A549 (cell line): ENCODE results near the gene OPCML. TPM values are rescaled to one million over a fixed set of nuclear protein-coding genes. Genes with fewer than 3 reads are reported as not detected.

Source experiments
- ATAC-seq, 2 experiments: fragments of 200-7000 bp in 1 of 2; fragments of >200 bp in 1 of 2; cut with Nextera tagmentation in 1 of 2; cut with Tn5 transposase in 1 of 2; 3 replicates each; pipeline versions ENCODE4 v1.8.0 to v1.9.1; 2018 to 2020; ENCODE audit warnings: mild to moderate bottlenecking in 1 of 2, moderate library complexity in 1 of 2
- CTCF ChIA-PET: fragments of 300-600 bp; sonication (Branson Sonifier 250); formaldehyde crosslinking; extraction: SDS; loops from one replicate; lab custom pipeline; 2021; ENCODE audit warnings: antibody characterized with exemption, inconsistent platforms; lab: Yijun Ruan, JAX
- POLR2A ChIA-PET: fragments of 350-600 bp; formaldehyde crosslinking; extraction: SDS; loops from one replicate; lab custom pipeline; 2021; ENCODE audit warnings: antibody characterized with exemption, inconsistent platforms; lab: Yijun Ruan, JAX
- DNase-seq, 2 experiments: peaks; one replicate each; pipeline versions ENCODE4 v3.0.0 to v3.0.0-alpha.2; 2011 to 2016; ENCODE audit warnings: low read depth in 1 of 2, low spot score in 1 of 2
- FAIRE-seq: peaks from 2 replicates; lab custom pipeline; 2011; peaks lifted over from hg19 to GRCh38; lab: Jason Lieb, UNC
- H3K27ac ChIP-seq, 2 experiments: fragments of >200 bp; sonication (Bioruptor Twin); formaldehyde crosslinking; 3 replicates each; pipeline ENCODE4 v1.5.1; 2016 to 2017
- H3K4me1 ChIP-seq: fragments of >200 bp; sonication (Bioruptor Twin); formaldehyde crosslinking; 3 replicates; pipeline ENCODE4 v1.6.1; 2016
- H3K4me2 ChIP-seq: fragments of >200 bp; sonication (Bioruptor Twin); formaldehyde crosslinking; 3 replicates; pipeline ENCODE4 v1.6.1; 2016
- H3K4me3 ChIP-seq: fragments of >200 bp; sonication (Bioruptor Twin); formaldehyde crosslinking; 3 replicates; pipeline ENCODE4 v1.5.1; 2016
- H3K9me3 ChIP-seq: fragments of >200 bp; sonication (Bioruptor Twin); formaldehyde crosslinking; 3 replicates; pipeline ENCODE4 v1.6.1; 2016
- CEBPB ChIP-seq, 2 experiments: fragments of >200 bp in 1 of 2; sonication (Bioruptor Twin) in 1 of 2; formaldehyde crosslinking in 1 of 2; IDR thresholded peaks; 2 replicates each; pipeline ENCODE4 v1.6.1; 2012 to 2016
- FOSB ChIP-seq: fragments of 250-450 bp; sonication (Bioruptor Pico); IDR thresholded peaks from 2 replicates; pipeline ENCODE4 v1.5.0; 2020; ENCODE audit warnings: mild to moderate bottlenecking, moderate library complexity
- FOXS1 ChIP-seq: fragments of 250-450 bp; sonication (Bioruptor Pico); IDR thresholded peaks from 2 replicates; pipeline ENCODE4 v1.5.0; 2020; ENCODE audit warnings: mild to moderate bottlenecking, moderate library complexity
- HOXA7 ChIP-seq: fragments of 250-450 bp; sonication (Bioruptor Pico); IDR thresholded peaks from 2 replicates; pipeline ENCODE4 v1.5.0; 2020; ENCODE audit warnings: mild to moderate bottlenecking, moderate library complexity
- HOXB5 ChIP-seq: fragments of 250-450 bp; sonication (Bioruptor Pico); IDR thresholded peaks from 2 replicates; pipeline ENCODE4 v1.5.0; 2020; ENCODE audit warnings: mild to moderate bottlenecking, moderate library complexity
- KDM1A ChIP-seq: fragments of 200-600 bp; sonication (generic); IDR thresholded peaks from 2 replicates; pipeline ENCODE4 v1.6.1; 2016; ENCODE audit warnings: low read depth, mild to moderate bottlenecking
- MAFK ChIP-seq: fragments of 450-650 bp; IDR thresholded peaks from 2 replicates; pipeline ENCODE4 v1.6.1; 2014; ENCODE audit not compliant: partially characterized antibody
- POLR2AphosphoS2 ChIP-seq: conservative IDR thresholded peaks from 2 replicates; pipeline ENCODE4 v1.6.1; 2012; ENCODE audit warnings: low read length, improper control_type of control experiment, inconsistent platforms
- RAD21 ChIP-seq, 2 experiments: fragments of >200 bp in 1 of 2; sonication (Bioruptor Twin) in 1 of 2; formaldehyde crosslinking in 1 of 2; IDR thresholded peaks in 1 of 2; conservative IDR thresholded peaks in 1 of 2; 2 replicates in 1 of 2; 3 replicates in 1 of 2; pipeline ENCODE4 v1.6.1; 2012 to 2018; ENCODE audit warnings: inconsistent platforms in 1 of 2
- RARB ChIP-seq: fragments of 250-450 bp; sonication (Bioruptor Pico); IDR thresholded peaks from 2 replicates; pipeline ENCODE4 v1.8.0; 2021; ENCODE audit warnings: mild to moderate bottlenecking, moderate library complexity
- RFX5 ChIP-seq: fragments of 450-650 bp; IDR thresholded peaks from 2 replicates; pipeline ENCODE4 v1.7.1; 2014; ENCODE audit warnings: antibody characterized with exemption, mild to moderate bottlenecking, moderate library complexity
- RNF2 ChIP-seq: fragments of 200-600 bp; sonication (generic); IDR thresholded peaks from 2 replicates; pipeline ENCODE4 v1.6.1; 2016; ENCODE audit warnings: low read depth, mild to moderate bottlenecking, antibody characterized with exemption, moderate library complexity, borderline replicate concordance
- ZFP36 ChIP-seq: fragments of 450-650 bp; IDR thresholded peaks from 2 replicates; pipeline ENCODE4 v1.6.1; 2014; ENCODE audit warnings: borderline replicate concordance; ENCODE audit not compliant: partially characterized antibody
- ZNF302 ChIP-seq: fragments of 250-450 bp; sonication (Bioruptor Pico); IDR thresholded peaks from 2 replicates; pipeline ENCODE4 v1.9.0; 2021; ENCODE audit warnings: inconsistent platforms, mild to moderate bottlenecking, moderate library complexity
- ZSCAN20 ChIP-seq: fragments of 250-450 bp; sonication (Bioruptor Pico); IDR thresholded peaks from 2 replicates; pipeline ENCODE4 v1.8.0; 2022; ENCODE audit warnings: mild to moderate bottlenecking, moderate library complexity
- WGBS: methylation state at CpG from one replicate; pipeline ENCODE4 v1.1.6; 2017; ENCODE audit errors: missing lambda C conversion rate; 5-methylcytosine and 5-hydroxymethylcytosine counted together
- polyA plus RNA-seq, 4 experiments: library from polyadenylated mRNA; depleted of rRNA in 3 of 4; stranded (reverse); fragments of >200 nt; fragmentation: RNase III in 1 of 4; extraction: RNeasy Plus Mini Kit Qiagen cat#74134 plus additional on column Dnase treatment in 1 of 4; gene quantifications; 2 replicates in 3 of 4; 3 replicates in 1 of 4; pipeline ENCODE4 v1.2.3, GENCODE V29; 2011 to 2017
- TF ChIP-seq, protein P1 (sequence below): fragments of >200 bp; sonication (Bioruptor Twin); formaldehyde crosslinking; IDR thresholded peaks from 2 replicates; pipeline ENCODE4 v1.6.1; 2016

Gene OPCML
- polyA plus RNA-seq, 2 of the 4 experiments (the other 2 are of a cell fraction), result not detected

DNA sequence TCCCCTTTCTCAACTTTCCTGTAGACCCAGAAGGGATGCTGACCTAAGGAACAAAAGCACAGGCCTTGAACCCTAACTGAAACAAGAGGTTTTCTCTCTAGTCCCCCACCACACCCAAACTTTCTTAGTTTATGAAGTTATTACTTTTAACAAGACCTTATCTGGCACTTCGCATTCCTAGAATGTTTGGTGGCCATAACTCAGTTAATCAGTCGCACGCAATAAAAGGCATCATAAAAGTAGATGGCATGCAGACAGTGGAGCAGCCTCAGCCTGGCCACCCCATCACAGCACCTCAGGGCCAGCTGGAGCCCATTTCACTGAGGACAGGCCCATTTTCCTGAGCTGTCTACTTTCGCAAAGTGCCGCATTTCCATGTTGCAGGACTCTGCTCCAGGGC, 301.9 kb downstream of the OPCML start:
- ATAC-seq (no peak), FAIRE-seq (no peak), DNase-seq (no peak)
- POLR2A ChIA-PET, result no interaction called here
- H3K9me3 ChIP-seq, result no peaks in the 10 kb centered on the region
- H3K4me3 ChIP-seq, result no peak overlapping the region
- no peaks in the 10 kb centered on the region for H3K4me1 ChIP-seq
- H3K27ac ChIP-seq, result no peak overlapping the region
- 58% methylated on average over 5 of the region's 5 CpGs for WGBS
- CTCF ChIA-PET, result interaction anchor here (1.3 kb wide), 1 partner anchor 12 kb away, joined by 3 read pairs; no protein-coding TSS in a partner anchor
- H3K4me2 ChIP-seq, result no peak overlapping the region
- TF ChIP-seq RARB (CRISPR knock-in tag) (no peak), CEBPB (IDR thresholded peaks at IDR 0.05) (no peak), RNF2 (no peak), ZNF302 (CRISPR knock-in tag) (no peak), ZSCAN20 (CRISPR knock-in tag) (no peak), FOXS1 (CRISPR knock-in tag) (no peak), MAFK (no peak)

DNA sequence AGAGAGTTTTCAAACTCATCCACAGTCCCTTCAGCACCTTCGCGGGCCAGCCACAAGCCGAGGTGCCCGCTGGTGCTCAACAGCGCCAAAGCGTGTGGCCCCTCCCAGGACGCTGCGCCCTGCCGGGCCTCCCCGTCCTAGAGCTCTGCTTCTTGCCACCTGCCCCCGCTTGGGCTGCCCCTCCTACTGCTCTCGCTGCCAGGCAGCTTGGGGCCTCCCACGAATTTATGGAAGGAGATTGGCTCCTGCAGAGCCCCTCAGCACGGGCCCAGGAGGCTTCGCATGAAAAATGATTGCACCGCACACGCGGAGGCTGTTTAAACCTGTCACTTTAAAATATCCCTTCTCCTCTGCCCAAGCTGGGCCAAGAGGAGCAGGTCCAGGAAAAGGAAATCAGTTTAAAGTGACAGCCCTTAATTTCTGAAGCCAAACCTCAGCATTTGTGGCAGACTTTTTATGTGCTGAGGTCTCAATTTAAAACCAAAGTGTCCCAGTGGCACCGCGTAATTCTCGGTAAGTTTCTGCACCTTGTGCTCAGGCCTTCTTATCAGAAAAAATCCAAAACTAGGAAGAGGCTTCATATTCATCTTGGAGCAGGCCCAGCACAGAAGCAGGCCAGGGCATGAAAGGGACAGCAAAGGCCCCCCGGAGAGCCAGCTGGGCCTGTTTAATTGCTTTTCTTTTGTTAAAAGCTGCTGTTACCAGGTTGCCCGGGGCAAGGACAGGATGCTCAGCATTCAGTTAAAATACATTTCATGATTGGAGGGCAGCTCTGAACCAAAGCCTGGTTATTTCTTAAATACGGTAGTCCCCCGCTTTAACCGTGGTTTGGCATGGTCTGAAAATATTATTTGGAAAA, 303.6 kb downstream of the OPCML start:
- Histone ChIP-seq H3K27ac (no peak overlapping the region), H3K9me3 (no peaks in the 10 kb centered on the region), H3K4me3 (no peak overlapping the region), H3K4me1 (no peaks in the 10 kb centered on the region), H3K4me2 (no peak overlapping the region)
- POLR2A ChIA-PET, result no interaction called here
- DNase-seq, result no peak
- WGBS, result 41% methylated on average over 21 of the region's 26 CpGs
- ATAC-seq, result no peak
- no peak for FAIRE-seq
- no peak for TF ChIP-seq HOXB5 (CRISPR knock-in tag)
- TF ChIP-seq RFX5, result no peak
- TF ChIP-seq KDM1A, result no peak
- TF ChIP-seq, protein P1, sequence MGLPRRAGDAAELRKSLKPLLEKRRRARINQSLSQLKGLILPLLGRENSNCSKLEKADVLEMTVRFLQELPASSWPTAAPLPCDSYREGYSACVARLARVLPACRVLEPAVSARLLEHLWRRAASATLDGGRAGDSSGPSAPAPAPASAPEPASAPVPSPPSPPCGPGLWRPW, result no peak
- TF ChIP-seq POLR2AphosphoS2, result no peak
- no peak for TF ChIP-seq FOSB
- CTCF ChIA-PET, result no interaction called here

GRCh38 chr11:133227632-133228111, 304.6 kb downstream of the OPCML start:
- H3K4me2 ChIP-seq, result no peak overlapping the region
- H3K4me3 ChIP-seq, result no peak overlapping the region
- 11% methylated on average over 3 of the region's 9 CpGs for WGBS
- FAIRE-seq (no peak), ATAC-seq (no peak), DNase-seq (no peak)
- POLR2A ChIA-PET, result no interaction called here
- no peak overlapping the region for H3K27ac ChIP-seq
- H3K9me3 ChIP-seq, result no peaks in the 10 kb centered on the region
- no peaks in the 10 kb centered on the region for H3K4me1 ChIP-seq
- CTCF ChIA-PET, result no interaction called here
- TF ChIP-seq RAD21 (conservative IDR thresholded peaks at IDR 0.05 in 1 of 2, IDR thresholded peaks at IDR 0.05 in 1 of 2), result no peak
- TF ChIP-seq FOSB, result no peak
- no peak for TF ChIP-seq HOXA7 (CRISPR knock-in tag)
- TF ChIP-seq, all 56 proteins: peak for 0

DNA sequence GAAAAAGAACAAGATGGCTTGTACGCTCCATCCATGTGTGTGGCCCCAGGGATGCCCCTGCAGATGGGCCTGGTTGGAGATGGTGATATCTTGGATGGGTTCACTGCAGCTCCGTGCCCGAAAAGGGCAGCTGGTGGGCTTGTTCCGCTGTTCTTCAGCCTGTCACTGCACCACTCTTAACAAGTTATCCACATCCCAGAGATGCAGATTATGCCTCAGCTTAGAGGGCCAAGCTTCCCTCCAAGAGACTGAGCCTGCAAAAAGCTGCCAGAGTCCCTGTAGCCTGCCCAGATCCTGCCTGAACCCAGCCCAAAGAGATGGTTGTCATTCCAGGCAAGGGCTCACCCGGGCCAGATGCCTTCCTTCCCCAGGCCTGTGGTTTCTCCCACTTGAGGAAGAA, 308.0 kb downstream of the OPCML start:
- FAIRE-seq, result no peak
- H3K4me1 ChIP-seq, result no peaks in the 10 kb centered on the region
- no peak for ATAC-seq
- ChIA-PET CTCF (no interaction called here), POLR2A (no interaction called here)
- no peak overlapping the region for H3K4me2 ChIP-seq
- H3K9me3 ChIP-seq, result no peaks in the 10 kb centered on the region
- WGBS, result 3% methylated on average over 5 of the region's 5 CpGs
- no peak for DNase-seq
- H3K4me3 ChIP-seq, result no peak overlapping the region
- TF ChIP-seq ZFP36 (no peak), HOXA7 (CRISPR knock-in tag) (no peak), POLR2AphosphoS2 (no peak)
- no peak overlapping the region for H3K27ac ChIP-seq
